H1 (cell line): Measurements from ENCODE around the gene CMKLR1. TPM values are rescaled to one million over a fixed set of nuclear protein-coding genes. Genes with fewer than 3 reads are reported as not detected.

Experiments
- CHD7 ChIP-seq: fragments of 300-600 bp; sonication (generic); IDR thresholded peaks from 2 replicates; pipeline ENCODE4 v1.7.1; 2012; ENCODE audit warnings: low read length, moderate library complexity, mild to moderate bottlenecking, inconsistent platforms; ENCODE audit not compliant: insufficient replicate concordance
- EGR1 ChIP-seq: IDR thresholded peaks from 2 replicates; pipeline ENCODE4 v1.6.1; 2011; ENCODE audit warnings: low read depth, low read length, borderline replicate concordance
- HDAC6 ChIP-seq: IDR thresholded peaks from one replicate; pipeline ENCODE4 v1.7.1; 2012; ENCODE audit warnings: low read depth, mild to moderate bottlenecking, inconsistent platforms, low read length, moderate library complexity
- MAFK ChIP-seq: IDR thresholded peaks from 2 replicates; pipeline ENCODE4 v1.6.1; 2012; ENCODE audit warnings: low read depth, mild to moderate bottlenecking, improper control_type of control experiment, low read length
- NANOG ChIP-seq: IDR thresholded peaks from 2 replicates; pipeline ENCODE4 v1.6.1; 2011; ENCODE audit warnings: low read length, low read depth, mild to moderate bottlenecking, inconsistent platforms; ENCODE audit not compliant: insufficient read depth, poor library complexity, severe bottlenecking
- RNF2 ChIP-seq: fragments of 200-900, 300-1000 bp; sonication (generic); IDR thresholded peaks from 2 replicates; pipeline ENCODE4 v1.7.1; 2016; ENCODE audit warnings: borderline replicate concordance, low read depth, mild to moderate bottlenecking, antibody characterized with exemption, low read length; ENCODE audit not compliant: poor library complexity, severe bottlenecking; ENCODE audit errors: missing control alignments
- SIX5 ChIP-seq: IDR thresholded peaks from 2 replicates; pipeline ENCODE4 v1.6.1; 2011; ENCODE audit warnings: mild to moderate bottlenecking, low read depth, low read length
- TAF1 ChIP-seq: IDR thresholded peaks from 2 replicates; pipeline ENCODE4 v1.6.1; 2011; ENCODE audit warnings: mild to moderate bottlenecking, low read depth, low read length
- TAF7 ChIP-seq: optimal IDR thresholded peaks from 2 replicates; pipeline ENCODE3; 2011; ENCODE audit warnings: low read depth, mild to moderate bottlenecking, inconsistent platforms, low read length, moderate library complexity, borderline replicate concordance
- TBP ChIP-seq: IDR thresholded peaks from 2 replicates; pipeline ENCODE4 v1.6.1; 2011; ENCODE audit warnings: low read depth, low read length, improper control_type of control experiment
- polyA plus RNA-seq, 7 experiments: library from polyadenylated mRNA; depleted of rRNA in 3 of 7; stranded (reverse) in 5 of 7; unstranded in 2 of 7; fragments of >200 nt in 5 of 7; fragments of 200-250 nt in 2 of 7; gene quantifications; 1 replicate in 5 of 7; 2 replicates in 1 of 7; 4 replicates in 1 of 7; pipeline versions ENCODE4 v1.2.1 to v1.2.3, GENCODE V29; 2011 to 2013; ENCODE audit warnings: missing spikeins in 2 of 7, mixed read lengths in 2 of 7
- total RNA-seq: library from RNA; stranded (reverse); fragmentation: NEBNext Ultra II Directional; extraction: Animal tissue kit (Norgen Biotek cat#: 25700); gene quantifications from 2 replicates; pipeline ENCODE4 v1.2.1, GENCODE V29; 2021
- TF ChIP-seq, protein P1 (sequence below): IDR thresholded peaks from 2 replicates; pipeline ENCODE4 v1.6.1; 2012; ENCODE audit warnings: inconsistent platforms

Gene CMKLR1
- total and polyA plus RNA-seq, 2 of the 8 experiments (the other 6 are each of a cell fraction or from before 2014, with no cell fraction given), result 2.1 to 2.8 TPM

DNA sequence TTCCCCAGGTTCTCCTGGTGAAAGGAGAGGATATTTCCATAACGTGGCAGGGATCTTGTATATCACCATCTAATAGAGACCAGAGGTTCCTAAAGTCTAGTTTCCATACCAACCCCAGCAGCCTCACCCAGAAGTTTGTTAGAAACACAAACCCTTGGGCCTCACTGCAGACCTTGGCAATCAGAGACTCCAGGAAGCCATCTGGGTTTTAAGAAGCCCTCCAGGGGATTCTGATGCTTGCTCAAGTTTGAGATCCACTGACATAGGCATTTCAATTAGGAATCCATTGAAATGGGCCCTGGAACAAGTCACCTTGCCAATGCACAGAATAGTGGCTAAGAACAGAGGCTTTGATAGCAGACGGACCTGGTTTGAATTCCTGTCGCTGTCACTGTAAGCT is 2.2 kb upstream of the CMKLR1 start (continued):
- TF ChIP-seq CHD7 (no peak), TBP (no peak), NANOG (no peak), SIX5 (no peak), HDAC6 (no peak), TAF1 (no peak), RNF2 (no peak), EGR1 (no peak), MAFK (no peak), TAF7 (no peak)
- TF ChIP-seq, protein P1, sequence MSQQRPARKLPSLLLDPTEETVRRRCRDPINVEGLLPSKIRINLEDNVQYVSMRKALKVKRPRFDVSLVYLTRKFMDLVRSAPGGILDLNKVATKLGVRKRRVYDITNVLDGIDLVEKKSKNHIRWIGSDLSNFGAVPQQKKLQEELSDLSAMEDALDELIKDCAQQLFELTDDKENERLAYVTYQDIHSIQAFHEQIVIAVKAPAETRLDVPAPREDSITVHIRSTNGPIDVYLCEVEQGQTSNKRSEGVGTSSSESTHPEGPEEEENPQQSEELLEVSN, result no peak
